GM19043 (cell line): ENCODE results near the gene HS1BP3.

Experiments
- ATAC-seq: cut with Tn5 transposase; IDR thresholded peaks from one replicate; pipeline ENCODE4 v1.9.1; 2021; ENCODE audit warnings: low read depth; ENCODE audit not compliant: unreplicated experiment

The HS1BP3 gene

GRCh38 chr2:20575935-20576597 is 74.8 kb downstream of the HS1BP3 start:
- ATAC-seq = no peak

- no peak for ATAC-seq
Measured at GRCh38 chr2:20575414-20575813, 75.5 kb downstream of the HS1BP3 start.

- ATAC-seq = no peak
Measured at GRCh38 chr2:20574930-20575329, 76.0 kb downstream of the HS1BP3 start.

GRCh38 chr2:20574423-20574911 is 76.4 kb downstream of the HS1BP3 start:
- ATAC-seq = no peak

GRCh38 chr2:20573620-20574422 is 77.1 kb downstream of the HS1BP3 start:
- no peak for ATAC-seq

- no peak for ATAC-seq
Measured at GRCh38 chr2:20572221-20572620, 78.7 kb downstream of the HS1BP3 start.

- ATAC-seq = no peak
Measured at GRCh38 chr2:20571644-20572215, 79.2 kb downstream of the HS1BP3 start.

- ATAC-seq = no peak
Measured at GRCh38 chr2:20571231-20571630, 79.7 kb downstream of the HS1BP3 start.

GRCh38 chr2:20570249-20570648 is 80.6 kb downstream of the HS1BP3 start:
- no peak for ATAC-seq

- ATAC-seq = no peak
Measured at GRCh38 chr2:20569464-20570223, 81.3 kb downstream of the HS1BP3 start.

GRCh38 chr2:20568501-20569463 is 82.1 kb downstream of the HS1BP3 start:
- no peak for ATAC-seq

- ATAC-seq = no peak
Measured at GRCh38 chr2:20567926-20568179, 83.0 kb downstream of the HS1BP3 start.
